Neural cell (in vitro differentiated cells): ENCODE data around the gene TIAM2. TPM values are rescaled to one million over a fixed set of nuclear protein-coding genes. Genes with fewer than 3 reads are reported as not detected.

Experiments used
- H2AFZ ChIP-seq: fragments of 200-600, 300-800 bp; sonication (generic), shearing (Covaris generic); 2 replicates; pipeline ENCODE4 v1.6.0; 2014; ENCODE audit warnings: low read depth, mild to moderate bottlenecking, antibody characterized with exemption, low read length, moderate library complexity
- H3F3A ChIP-seq: fragments of 200-600 bp; shearing (Covaris generic); 2 replicates; pipeline ENCODE4 v1.6.1; 2016; ENCODE audit warnings: mild to moderate bottlenecking, moderate library complexity, mixed read lengths, antibody characterized with exemption, low read length; ENCODE audit not compliant: insufficient read depth, poor library complexity, severe bottlenecking
- H3K27ac ChIP-seq: fragments of 200-600, 300-800 bp; sonication (generic), shearing (Covaris generic); 2 replicates; pipeline ENCODE4 v1.5.1; 2014; ENCODE audit warnings: mild to moderate bottlenecking, low read length, moderate library complexity
- H3K27me3 ChIP-seq: fragments of 300-800, 200-600 bp; sonication (generic), shearing (Covaris generic); 2 replicates; pipeline ENCODE4 v1.6.0; 2014; ENCODE audit warnings: mild to moderate bottlenecking, low read depth, low read length, moderate library complexity; ENCODE audit not compliant: insufficient read depth
- H3K36me3 ChIP-seq: fragments of 300-800, 200-600 bp; sonication (generic), shearing (Covaris generic); 2 replicates; pipeline ENCODE4 v1.5.1; 2014; ENCODE audit warnings: mild to moderate bottlenecking, antibody characterized with exemption, low read length, moderate library complexity; ENCODE audit not compliant: insufficient read depth
- H3K4me2 ChIP-seq: fragments of 300-800, 200-600 bp; sonication (generic), shearing (Covaris generic); 2 replicates; pipeline ENCODE4 v1.6.0; 2014; ENCODE audit warnings: mild to moderate bottlenecking, low read length
- H3K4me3 ChIP-seq: fragments of 300-800, 200-600 bp; sonication (generic), shearing (Covaris generic); 2 replicates; pipeline ENCODE4 v1.5.1; 2014; ENCODE audit warnings: mild to moderate bottlenecking, low read length, moderate library complexity
- H3K79me2 ChIP-seq: fragments of 200-600 bp; shearing (Covaris generic); replicated peaks from 2 replicates; pipeline ENCODE4 v1.6.0; 2014; ENCODE audit warnings: mild to moderate bottlenecking, low read length, moderate library complexity; ENCODE audit not compliant: insufficient read depth
- H3K9ac ChIP-seq: fragments of 300-800, 200-600 bp; sonication (generic), shearing (Covaris generic); 2 replicates; pipeline ENCODE4 v1.6.1; 2016; ENCODE audit warnings: mild to moderate bottlenecking, low read length, mixed read lengths
- H3K9me2 ChIP-seq: fragments of 200-600 bp; shearing (Covaris generic); 2 replicates; pipeline ENCODE4 v1.6.1; 2016; ENCODE audit warnings: mild to moderate bottlenecking, low read length, mixed read lengths; ENCODE audit not compliant: insufficient read depth
- H3K9me3 ChIP-seq: fragments of 200-600, 300-800 bp; sonication (generic), shearing (Covaris generic); 2 replicates; pipeline ENCODE4 v1.6.1; 2016; ENCODE audit warnings: mild to moderate bottlenecking, mixed run types, low read length, moderate library complexity, mixed read lengths
- H4K20me1 ChIP-seq: fragments of 200-600 bp; shearing (Covaris generic); 2 replicates; pipeline ENCODE4 v1.6.1; 2016; ENCODE audit warnings: mild to moderate bottlenecking, mixed run types; ENCODE audit not compliant: insufficient read depth
- CTCF ChIP-seq: fragments of 450-650 bp; IDR thresholded peaks from 2 replicates; pipeline ENCODE4 v1.5.1; 2014; ENCODE audit warnings: antibody characterized with exemption, mild to moderate bottlenecking, moderate library complexity; ENCODE audit not compliant: poor library complexity, severe bottlenecking
- EP300 ChIP-seq: fragments of 450-650 bp; conservative IDR thresholded peaks from 2 replicates; pipeline ENCODE4 v1.6.1; 2014; ENCODE audit warnings: antibody characterized with exemption, mild to moderate bottlenecking, moderate library complexity; ENCODE audit not compliant: poor library complexity, severe bottlenecking
- EZH2 ChIP-seq: fragments of 200-600, 300-800 bp; shearing (Covaris generic), sonication (generic); IDR thresholded peaks from 2 replicates; pipeline ENCODE4 v1.6.1; 2014; ENCODE audit warnings: antibody characterized with exemption, low read length, borderline replicate concordance, mild to moderate bottlenecking; ENCODE audit not compliant: insufficient read depth, poor library complexity, severe bottlenecking
- MXI1 ChIP-seq: fragments of 450-650 bp; conservative IDR thresholded peaks from 2 replicates; pipeline ENCODE4 v1.6.1; 2014; ENCODE audit warnings: antibody characterized with exemption, mild to moderate bottlenecking; ENCODE audit not compliant: poor library complexity, severe bottlenecking
- POLR2AphosphoS5 ChIP-seq: IDR thresholded peaks from 2 replicates; pipeline ENCODE4 v1.6.1; 2012
- RAD21 ChIP-seq: fragments of 450-650 bp; conservative IDR thresholded peaks from 2 replicates; pipeline ENCODE4 v1.6.1; 2014; ENCODE audit warnings: antibody characterized with exemption, mild to moderate bottlenecking, moderate library complexity
- SMC3 ChIP-seq: fragments of 450-650 bp; conservative IDR thresholded peaks from 2 replicates; pipeline ENCODE4 v1.6.1; 2014; ENCODE audit warnings: antibody characterized with exemption, mild to moderate bottlenecking, moderate library complexity; ENCODE audit not compliant: poor library complexity
- TAF1 ChIP-seq: IDR thresholded peaks from 2 replicates; pipeline ENCODE4 v1.6.1; 2012; ENCODE audit warnings: low read depth
- polyA plus RNA-seq: library from polyadenylated mRNA; depleted of rRNA; stranded (reverse); fragments of >200 nt; gene quantifications from 2 replicates; pipeline ENCODE4 v1.2.3, GENCODE V29; 2014
- TF ChIP-seq, protein P1 (sequence below): IDR thresholded peaks from 2 replicates; pipeline ENCODE4 v1.6.1; 2012; ENCODE audit warnings: borderline replicate concordance

Gene TIAM2
- polyA plus RNA-seq, 1 donor from 2014 or later: 73.3 TPM

DNA sequence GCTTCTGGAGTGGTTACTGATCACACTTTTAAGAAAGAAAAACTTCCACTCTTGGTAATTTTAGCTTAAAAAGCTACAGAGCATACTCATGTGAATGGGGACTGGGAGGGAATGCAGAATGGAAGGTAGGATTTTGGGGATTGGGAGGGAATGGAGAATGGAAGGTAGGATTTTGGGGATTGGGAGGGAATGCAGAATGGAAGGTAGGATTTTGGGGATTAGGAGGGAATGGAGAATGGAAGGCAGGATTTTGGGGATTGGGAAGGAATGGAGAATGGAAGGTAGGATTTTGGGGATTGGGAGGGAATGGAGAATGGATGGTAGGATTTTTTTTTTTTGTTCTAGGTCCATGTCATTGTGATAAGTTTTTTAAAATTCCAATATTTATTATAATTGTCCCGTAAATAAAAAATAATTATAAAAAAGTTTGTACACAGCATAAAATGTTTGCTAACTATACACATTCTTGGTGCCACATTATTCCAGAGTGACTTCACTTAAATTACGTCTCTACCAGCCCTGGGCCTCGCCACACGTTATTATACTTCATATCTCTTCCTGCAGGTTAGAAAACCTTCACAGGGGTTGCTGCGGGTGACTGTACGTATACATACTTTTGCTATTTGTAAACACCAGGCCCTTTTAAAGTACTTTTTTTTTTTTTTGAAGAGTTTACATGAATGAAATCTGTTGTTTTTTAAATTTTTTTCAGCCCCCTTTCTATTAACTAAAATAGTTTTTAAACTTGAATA lies 127.3 kb downstream of the TIAM2 start:
- Histone ChIP-seq H3K36me3 (no peaks in the 10 kb centered on the region), H3K9me2 (no peaks in the 10 kb centered on the region), H3K4me3 (no peak overlapping the region), H3K27ac (no peak overlapping the region), H4K20me1 (no peaks in the 10 kb centered on the region), H2AFZ (no peak overlapping the region), H3K9ac (no peak overlapping the region), H3K4me2 (no peak overlapping the region), H3F3A (no peaks in the 10 kb centered on the region), H3K9me3 (no peaks in the 10 kb centered on the region), H3K27me3 (no peaks in the 10 kb centered on the region), H3K79me2 (no peaks in the 10 kb centered on the region)
- TF ChIP-seq EZH2: no peak
- TF ChIP-seq CTCF: no peak
- TF ChIP-seq, protein P1, sequence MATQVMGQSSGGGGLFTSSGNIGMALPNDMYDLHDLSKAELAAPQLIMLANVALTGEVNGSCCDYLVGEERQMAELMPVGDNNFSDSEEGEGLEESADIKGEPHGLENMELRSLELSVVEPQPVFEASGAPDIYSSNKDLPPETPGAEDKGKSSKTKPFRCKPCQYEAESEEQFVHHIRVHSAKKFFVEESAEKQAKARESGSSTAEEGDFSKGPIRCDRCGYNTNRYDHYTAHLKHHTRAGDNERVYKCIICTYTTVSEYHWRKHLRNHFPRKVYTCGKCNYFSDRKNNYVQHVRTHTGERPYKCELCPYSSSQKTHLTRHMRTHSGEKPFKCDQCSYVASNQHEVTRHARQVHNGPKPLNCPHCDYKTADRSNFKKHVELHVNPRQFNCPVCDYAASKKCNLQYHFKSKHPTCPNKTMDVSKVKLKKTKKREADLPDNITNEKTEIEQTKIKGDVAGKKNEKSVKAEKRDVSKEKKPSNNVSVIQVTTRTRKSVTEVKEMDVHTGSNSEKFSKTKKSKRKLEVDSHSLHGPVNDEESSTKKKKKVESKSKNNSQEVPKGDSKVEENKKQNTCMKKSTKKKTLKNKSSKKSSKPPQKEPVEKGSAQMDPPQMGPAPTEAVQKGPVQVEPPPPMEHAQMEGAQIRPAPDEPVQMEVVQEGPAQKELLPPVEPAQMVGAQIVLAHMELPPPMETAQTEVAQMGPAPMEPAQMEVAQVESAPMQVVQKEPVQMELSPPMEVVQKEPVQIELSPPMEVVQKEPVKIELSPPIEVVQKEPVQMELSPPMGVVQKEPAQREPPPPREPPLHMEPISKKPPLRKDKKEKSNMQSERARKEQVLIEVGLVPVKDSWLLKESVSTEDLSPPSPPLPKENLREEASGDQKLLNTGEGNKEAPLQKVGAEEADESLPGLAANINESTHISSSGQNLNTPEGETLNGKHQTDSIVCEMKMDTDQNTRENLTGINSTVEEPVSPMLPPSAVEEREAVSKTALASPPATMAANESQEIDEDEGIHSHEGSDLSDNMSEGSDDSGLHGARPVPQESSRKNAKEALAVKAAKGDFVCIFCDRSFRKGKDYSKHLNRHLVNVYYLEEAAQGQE: no peak
- no peak for TF ChIP-seq TAF1
- no peak for TF ChIP-seq EP300
- TF ChIP-seq RAD21: no peak
- no peak for TF ChIP-seq SMC3

DNA sequence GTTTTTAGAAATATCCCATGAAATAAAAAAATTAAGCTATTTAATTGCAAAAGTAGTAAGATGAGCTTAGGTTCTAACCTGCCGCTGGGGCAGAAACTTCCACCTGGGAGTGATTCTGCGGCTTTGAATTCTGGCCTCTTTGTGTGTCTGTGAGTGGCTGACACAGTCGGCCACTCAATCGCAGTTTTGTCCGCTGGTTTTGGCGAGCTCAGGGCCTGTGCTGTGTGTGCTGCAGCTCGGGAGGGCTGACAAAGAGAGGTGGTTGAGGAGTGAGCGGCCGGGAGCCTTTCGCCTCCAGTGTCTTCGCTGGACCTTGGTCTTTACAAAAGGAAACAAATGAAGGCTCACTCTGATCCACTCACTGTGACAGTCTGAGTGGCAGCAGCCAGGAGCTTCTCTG lies 128.4 kb downstream of the TIAM2 start:
- Histone ChIP-seq H3K4me2 (no peak overlapping the region), H3F3A (no peaks in the 10 kb centered on the region), H3K79me2 (no peaks in the 10 kb centered on the region), H3K9me3 (no peaks in the 10 kb centered on the region), H3K9ac (no peak overlapping the region), H3K36me3 (no peaks in the 10 kb centered on the region), H2AFZ (no peak overlapping the region), H4K20me1 (no peaks in the 10 kb centered on the region), H3K4me3 (no peak overlapping the region), H3K27ac (no peak overlapping the region), H3K27me3 (no peaks in the 10 kb centered on the region), H3K9me2 (no peaks in the 10 kb centered on the region)
- TF ChIP-seq SMC3 (no peak), RAD21 (no peak), EP300 (no peak), MXI1 (no peak), CTCF (no peak), TAF1 (no peak), POLR2AphosphoS5 (no peak), EZH2 (no peak)
- TF ChIP-seq, protein P1: no peak
